Body of pancreas (tissue), 4 donors: ENCODE measurements around the gene CELSR3. TPM values are rescaled to one million over a fixed set of nuclear protein-coding genes. Genes with fewer than 3 reads are reported as not detected.

Experiments
- ATAC-seq: fragments of 150-250 bp; one replicate; pipeline ENCODE4 v1.9.1; 2016
- DNase-seq, 4 donors: peaks; one replicate each; pipeline ENCODE4 v3.0.0-alpha.2; 2019
- H3K27ac ChIP-seq, 4 donors: fragments of 200-600 bp; sonication (generic); 1 replicate in 3 of 4; 2 replicates in 1 of 4; pipeline versions ENCODE4 v1.5.1 to v1.6.1; 2016 to 2019; ENCODE audit warnings: mild to moderate bottlenecking in 1 of 4, mixed read lengths in 1 of 4, moderate library complexity in 1 of 4
- H3K27me3 ChIP-seq, 2 donors: fragments of 200-600 bp; sonication (generic); one replicate each; pipeline ENCODE4 v1.6.0; 2016; ENCODE audit warnings: mild to moderate bottlenecking in 1 of 2
- H3K36me3 ChIP-seq, 2 donors: fragments of 200-600 bp; sonication (generic); replicated peaks in 1 of 2; 2 replicates each; pipeline ENCODE4 v1.5.1; 2016; ENCODE audit warnings: low read depth in 2 of 2; ENCODE audit not compliant: insufficient read depth in 1 of 2
- H3K4me1 ChIP-seq: fragments of 200-600 bp; sonication (generic); one replicate; pipeline ENCODE4 v1.6.0; 2016
- H3K4me3 ChIP-seq, 2 donors: fragments of 200-600 bp; sonication (generic); 1 replicate in 1 of 2; 2 replicates in 1 of 2; pipeline ENCODE4 v1.5.1; 2016 to 2019
- H3K9me3 ChIP-seq, 3 donors: fragments of 200-600 bp; sonication (generic); 1 replicate in 2 of 3; 2 replicates in 1 of 3; pipeline ENCODE4 v1.5.1; 2016
- CTCF ChIP-seq, 7 experiments: fragments of 450-650 bp in 4 of 7; fragments of 200-600 bp in 3 of 7; sonication (generic) in 3 of 7; IDR thresholded peaks; one replicate each; pipeline ENCODE4 v1.5.1; 2016 to 2019; ENCODE audit warnings: antibody characterized with exemption in 7 of 7
- POLR2A ChIP-seq, 3 donors: fragments of 450-650 bp; IDR thresholded peaks; one replicate each; pipeline ENCODE4 v1.6.1; 2016; ENCODE audit warnings: antibody characterized with exemption in 3 of 3, mild to moderate bottlenecking in 2 of 3
- WGBS, 2 donors: methylation state at CpG; one replicate each; pipeline ENCODE4 v1.1.5; 2017; 5-methylcytosine and 5-hydroxymethylcytosine counted together
- intact Hi-C: fragments of 100-400 bp; cut with DNase I; formaldehyde crosslinking; loops from one replicate; pipeline ENCODE4 v1.15.1; 2023
- total RNA-seq, 2 donors: library from RNA; depleted of rRNA; stranded (reverse); fragments of >200 nt; gene quantifications; one replicate each; pipeline ENCODE4 v1.1.0, GENCODE V29; 2016

The CELSR3 gene
- total RNA-seq, 2 donors from 2014 or later: 0.66 to 2.6 TPM

- WGBS, 2 donors: 87 to 88% methylated on average over 14 to 22 of the region's 22 CpGs
- no peaks in the 10 kb centered on the region for H3K4me1 ChIP-seq
- no peaks in the 10 kb centered on the region for H3K27me3 ChIP-seq
- TF ChIP-seq POLR2A (IDR thresholded peaks at IDR 0.05): no peak
- TF ChIP-seq CTCF (IDR thresholded peaks at IDR 0.05): no peak
- H3K36me3 ChIP-seq: no peaks in the 10 kb centered on the region
- ATAC-seq (no peak), DNase-seq (no peak)
- intact Hi-C loops: no loop called here
- no peak overlapping the region for H3K27ac ChIP-seq
- no peak overlapping the region for H3K4me3 ChIP-seq
- H3K9me3 ChIP-seq: no peaks in the 10 kb centered on the region
These were observed 17.6 kb downstream of the CELSR3 start for GRCh38 chr3:48644898-48645760.

DNA sequence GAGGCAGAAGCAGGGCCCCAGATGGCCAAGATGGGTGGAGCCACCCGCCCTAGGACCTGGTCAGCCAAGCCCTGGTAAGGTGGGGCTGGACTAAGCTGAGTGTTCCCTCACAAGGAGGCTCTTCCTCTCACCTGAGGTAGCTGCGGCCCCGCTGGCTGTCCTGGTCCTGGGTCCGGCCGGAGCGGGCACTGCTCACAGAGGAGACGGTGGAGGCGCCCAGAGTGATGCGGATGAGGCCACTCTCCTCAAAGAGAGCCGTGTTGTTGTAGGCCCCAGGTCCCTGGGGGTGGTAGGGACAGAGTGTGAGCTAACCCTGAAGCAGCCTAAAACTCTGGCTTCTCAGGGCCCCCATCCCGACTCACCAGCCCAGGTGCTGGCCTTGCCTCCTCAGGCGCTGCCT lies 20.1 kb downstream of the CELSR3 start:
- intact Hi-C loops: no loop called here
- H3K9me3 ChIP-seq: no peaks in the 10 kb centered on the region
- 82 to 89% methylated on average over 11 to 12 of the region's 12 CpGs for WGBS, 2 donors
- H3K27me3 ChIP-seq: no peaks in the 10 kb centered on the region
- DNase-seq: no peak
- H3K4me1 ChIP-seq: no peaks in the 10 kb centered on the region
- H3K36me3 ChIP-seq: no peaks in the 10 kb centered on the region
- TF ChIP-seq POLR2A (IDR thresholded peaks at IDR 0.05) (no peak), CTCF (IDR thresholded peaks at IDR 0.05) (no peak)
- H3K27ac ChIP-seq: no peak overlapping the region
- ATAC-seq: no peak
- H3K4me3 ChIP-seq: no peak overlapping the region

GRCh38 chr3:48641396-48641795 lies 21.3 kb downstream of the CELSR3 start:
- Histone ChIP-seq H3K27ac (no peak overlapping the region), H3K4me3 (no peak overlapping the region), H3K27me3 (no peaks in the 10 kb centered on the region), H3K36me3 (no peaks in the 10 kb centered on the region), H3K4me1 (peaks cover 3% of the 10 kb centered on the region), H3K9me3 (no peaks in the 10 kb centered on the region)
- DNase-seq (no peak), ATAC-seq (no peak)
- TF ChIP-seq CTCF (IDR thresholded peaks at IDR 0.05): no peak
- no peak for TF ChIP-seq POLR2A (IDR thresholded peaks at IDR 0.05)
- 91 to 100% methylated on average over 1 to 3 of the region's 3 CpGs for WGBS, 2 donors
- intact Hi-C loops: no loop called here

GRCh38 chr3:48639944-48640606 lies 22.6 kb downstream of the CELSR3 start:
- intact Hi-C loops: no loop called here
- ATAC-seq: no peak
- WGBS, 2 donors: 85 to 92% methylated on average over 19 to 24 of the region's 38 CpGs
- Histone ChIP-seq H3K27ac (no peak overlapping the region), H3K4me1 (peaks cover 11% of the 10 kb centered on the region), H3K9me3 (no peaks in the 10 kb centered on the region), H3K4me3 (no peak overlapping the region), H3K27me3 (no peaks in the 10 kb centered on the region), H3K36me3 (no peaks in the 10 kb centered on the region)
- TF ChIP-seq POLR2A (IDR thresholded peaks at IDR 0.05) (no peak), CTCF (IDR thresholded peaks at IDR 0.05) (no peak)
- DNase-seq: no peak
